Ramos (cell line): ENCODE results near the gene IL4R.
"Not testable (repeated sequence)": the region's sequence is repeated elsewhere in the genome, so short reads cannot be mapped to it uniquely, and the experiment has no call there.

Source experiments
- in situ Hi-C: fragments of 300-500 bp; cut with MboI; formaldehyde crosslinking; loops from one replicate; pipeline ENCODE4 v1.14.3; 2022; ENCODE audit warnings: low sequenced_read_pairs; ENCODE audit not compliant: unreplicated experiment

IL4R gene

GRCh38 chr16:27398341-27398893, 84.6 kb downstream of the IL4R start:
- in situ Hi-C loops: not testable (repeated sequence)

- in situ Hi-C loops: no loop called here
These were observed 85.4 kb downstream of the IL4R start for GRCh38 chr16:27398894-27399853.

DNA sequence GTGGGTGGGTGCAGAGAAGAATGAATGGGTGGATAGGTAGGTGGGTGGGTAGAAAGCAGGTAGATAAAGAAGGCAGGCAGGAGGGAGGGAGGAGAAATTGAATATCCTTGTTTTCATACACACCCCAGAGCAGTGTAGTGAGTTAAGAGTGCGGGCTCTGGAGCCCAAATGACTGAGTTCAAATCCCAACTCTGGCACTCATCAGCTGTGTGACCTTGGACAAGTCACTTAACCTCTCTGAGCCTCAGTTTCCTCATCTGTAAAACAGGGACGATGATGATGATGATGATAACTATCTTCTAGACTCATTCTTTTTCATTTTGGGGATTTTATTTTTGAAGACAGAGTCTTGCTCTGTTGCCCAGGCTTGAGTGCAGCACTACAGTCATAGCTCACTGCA, 86.2 kb downstream of the IL4R start:
- in situ Hi-C loops: no loop called here

- in situ Hi-C loops: no loop called here
These were observed 87.2 kb downstream of the IL4R start for GRCh38 chr16:27400751-27401620.

- in situ Hi-C loops: no loop called here
These were observed 88.2 kb downstream of the IL4R start, which contains the start of gene IL21R for GRCh38 chr16:27401768-27402568. Gene IL21R, plus strand, starts transcription at chr16:27402174. Its CDS starts 27,898 bp downstream, at chr16:27430072.

GRCh38 chr16:27402569-27402963, 88.8 kb downstream of the IL4R start:
- in situ Hi-C loops: no loop called here

GRCh38 chr16:27402964-27403600, 89.3 kb downstream of the IL4R start:
- in situ Hi-C loops: no loop called here

DNA sequence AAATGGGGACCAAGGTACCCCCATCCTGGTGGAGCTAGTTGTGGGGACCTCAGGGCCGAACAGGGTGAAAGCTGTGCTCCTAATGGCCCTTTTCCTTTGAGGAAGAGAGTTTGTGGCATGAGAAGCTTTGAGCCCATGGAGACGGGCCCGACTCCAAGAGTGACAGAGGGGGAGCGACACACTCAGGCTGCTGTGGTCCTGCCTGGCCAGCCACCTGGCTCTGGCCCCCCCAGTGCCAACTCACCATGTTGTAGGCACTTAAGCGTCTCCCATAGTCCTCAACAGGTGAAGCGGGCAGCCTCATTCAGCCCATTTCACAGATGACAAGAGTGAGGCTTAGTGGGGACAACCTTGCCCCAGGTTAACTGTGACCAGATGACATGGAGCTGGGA, 89.8 kb downstream of the IL4R start:
- in situ Hi-C loops: no loop called here

GRCh38 chr16:27404163-27404823, 90.5 kb downstream of the IL4R start:
- in situ Hi-C loops: no loop called here

GRCh38 chr16:27405546-27406451, 92.0 kb downstream of the IL4R start:
- in situ Hi-C loops: no loop called here

GRCh38 chr16:27406511-27407128, 92.8 kb downstream of the IL4R start:
- in situ Hi-C loops: no loop called here

DNA sequence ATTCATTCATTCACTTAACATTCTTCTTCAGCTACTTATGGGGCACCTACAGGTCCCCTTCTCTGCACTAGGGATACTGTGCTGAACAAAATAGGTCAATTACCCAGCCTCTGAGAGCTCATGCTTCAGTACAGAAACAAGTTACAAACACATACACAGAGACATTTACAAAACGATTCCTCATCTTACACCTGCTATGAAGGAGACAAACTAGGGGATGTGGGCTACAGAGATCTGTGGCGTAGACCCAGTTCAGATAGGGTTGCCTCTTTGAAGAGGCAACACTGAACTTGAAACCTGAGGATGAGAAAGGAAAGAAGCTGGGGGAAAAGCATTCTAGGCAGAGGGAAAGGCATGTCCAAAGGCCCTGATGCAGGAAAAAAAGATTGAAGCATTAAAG, 93.4 kb downstream of the IL4R start:
- in situ Hi-C loops: no loop called here

DNA sequence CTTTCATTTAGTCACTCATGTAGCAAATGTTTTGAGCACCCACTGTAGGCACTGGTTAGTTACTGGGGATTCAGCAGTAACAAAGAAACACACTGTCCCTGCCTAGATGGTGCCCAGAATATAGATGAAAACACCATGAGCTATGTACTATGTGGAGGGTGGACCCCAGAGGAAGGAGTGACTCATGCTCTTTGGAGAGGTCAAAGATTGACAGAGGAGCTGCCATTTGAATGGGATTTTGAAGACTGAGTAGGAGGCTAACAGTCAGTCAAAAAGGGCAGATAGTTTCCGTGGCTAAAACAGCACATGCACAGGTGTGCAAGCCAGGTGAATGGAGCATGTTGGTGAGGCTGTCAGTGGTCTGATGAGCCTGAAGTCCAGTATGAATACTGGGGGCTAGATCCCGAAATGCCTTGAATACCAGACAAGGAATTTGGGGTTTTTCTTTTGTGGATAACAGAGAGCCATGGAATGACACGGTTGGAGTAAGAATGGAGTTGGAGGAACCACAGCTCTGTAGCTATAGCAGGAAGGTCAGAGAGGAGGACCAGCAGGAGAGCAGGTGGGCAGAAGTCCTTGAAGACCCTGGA, 94.3 kb downstream of the IL4R start:
- in situ Hi-C loops: no loop called here

DNA sequence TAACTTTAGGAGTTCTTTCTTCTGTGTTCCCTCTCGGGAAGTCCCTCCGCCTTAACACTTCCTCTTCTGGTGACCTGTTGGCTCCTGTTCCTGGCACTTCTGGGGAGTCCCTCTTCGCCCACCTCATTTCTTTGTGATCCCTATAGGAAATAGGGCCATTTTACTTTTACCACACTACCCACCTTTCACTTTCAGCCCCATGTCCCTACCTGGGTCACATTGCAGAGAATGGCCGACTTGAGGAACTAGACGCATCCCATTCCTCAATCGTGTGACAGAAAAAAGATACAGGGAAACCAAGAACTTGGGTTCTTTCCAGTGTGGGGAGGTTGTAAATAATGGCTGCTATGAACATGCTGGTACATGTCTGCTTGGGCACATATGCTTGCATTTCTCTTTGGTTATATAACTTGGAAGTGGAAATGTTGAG, 94.8 kb downstream of the IL4R start:
- in situ Hi-C loops: no loop called here

- in situ Hi-C loops: not testable (repeated sequence)
These were observed 96.2 kb downstream of the IL4R start for GRCh38 chr16:27409958-27410357.

DNA sequence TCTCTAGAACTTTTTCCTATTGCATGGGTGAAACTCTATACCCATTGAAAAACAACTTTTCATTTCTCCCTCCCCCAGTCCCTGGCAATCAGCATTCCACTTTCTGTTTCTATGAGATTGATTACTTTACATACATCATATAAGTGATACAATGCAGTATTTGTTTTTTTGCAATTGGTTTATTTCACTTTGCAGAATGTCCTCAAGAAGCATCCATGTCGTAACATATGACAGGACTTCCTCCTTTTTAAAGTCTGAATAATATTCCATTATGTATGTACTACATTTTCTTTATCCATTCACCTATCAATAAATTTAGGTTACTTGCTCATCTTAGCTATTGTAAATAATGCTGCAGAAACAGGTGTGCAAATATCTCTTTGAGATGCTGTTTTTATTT, 97.0 kb downstream of the IL4R start:
- in situ Hi-C loops: no loop called here

DNA sequence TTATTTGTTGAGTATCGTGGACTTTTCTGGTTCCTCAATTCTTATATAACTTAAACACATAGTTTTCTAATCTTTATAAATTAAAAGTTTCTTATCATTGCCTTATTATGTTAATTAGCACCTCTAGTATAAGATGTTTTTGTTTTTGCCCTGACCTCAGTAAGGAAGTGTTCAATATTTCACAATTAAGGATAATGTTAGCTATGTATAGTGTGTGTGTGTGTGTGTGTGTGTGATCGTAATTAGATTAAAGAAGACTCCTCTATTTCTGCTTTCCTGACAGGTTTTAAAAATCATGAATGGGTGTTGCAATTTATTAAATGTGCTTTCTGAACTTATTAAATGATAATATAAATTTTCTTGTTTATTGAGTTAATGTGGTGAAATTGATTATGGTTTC, 100.2 kb downstream of the IL4R start:
- in situ Hi-C loops: no loop called here
